GM12801 (cell line): ENCODE data around the gene SLC66A2.

Source experiments
- TF ChIP-seq, protein P1 (sequence below): IDR thresholded peaks from one replicate; pipeline ENCODE4 v1.5.1; 2011; ENCODE audit warnings: control low read depth; ENCODE audit not compliant: insufficient read length; ENCODE audit errors: extremely low read depth

Gene SLC66A2

GRCh38 chr18:79899609-79900445 is 51.6 kb downstream of the SLC66A2 start:
- TF ChIP-seq, protein P1, sequence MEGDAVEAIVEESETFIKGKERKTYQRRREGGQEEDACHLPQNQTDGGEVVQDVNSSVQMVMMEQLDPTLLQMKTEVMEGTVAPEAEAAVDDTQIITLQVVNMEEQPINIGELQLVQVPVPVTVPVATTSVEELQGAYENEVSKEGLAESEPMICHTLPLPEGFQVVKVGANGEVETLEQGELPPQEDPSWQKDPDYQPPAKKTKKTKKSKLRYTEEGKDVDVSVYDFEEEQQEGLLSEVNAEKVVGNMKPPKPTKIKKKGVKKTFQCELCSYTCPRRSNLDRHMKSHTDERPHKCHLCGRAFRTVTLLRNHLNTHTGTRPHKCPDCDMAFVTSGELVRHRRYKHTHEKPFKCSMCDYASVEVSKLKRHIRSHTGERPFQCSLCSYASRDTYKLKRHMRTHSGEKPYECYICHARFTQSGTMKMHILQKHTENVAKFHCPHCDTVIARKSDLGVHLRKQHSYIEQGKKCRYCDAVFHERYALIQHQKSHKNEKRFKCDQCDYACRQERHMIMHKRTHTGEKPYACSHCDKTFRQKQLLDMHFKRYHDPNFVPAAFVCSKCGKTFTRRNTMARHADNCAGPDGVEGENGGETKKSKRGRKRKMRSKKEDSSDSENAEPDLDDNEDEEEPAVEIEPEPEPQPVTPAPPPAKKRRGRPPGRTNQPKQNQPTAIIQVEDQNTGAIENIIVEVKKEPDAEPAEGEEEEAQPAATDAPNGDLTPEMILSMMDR = no peak

DNA sequence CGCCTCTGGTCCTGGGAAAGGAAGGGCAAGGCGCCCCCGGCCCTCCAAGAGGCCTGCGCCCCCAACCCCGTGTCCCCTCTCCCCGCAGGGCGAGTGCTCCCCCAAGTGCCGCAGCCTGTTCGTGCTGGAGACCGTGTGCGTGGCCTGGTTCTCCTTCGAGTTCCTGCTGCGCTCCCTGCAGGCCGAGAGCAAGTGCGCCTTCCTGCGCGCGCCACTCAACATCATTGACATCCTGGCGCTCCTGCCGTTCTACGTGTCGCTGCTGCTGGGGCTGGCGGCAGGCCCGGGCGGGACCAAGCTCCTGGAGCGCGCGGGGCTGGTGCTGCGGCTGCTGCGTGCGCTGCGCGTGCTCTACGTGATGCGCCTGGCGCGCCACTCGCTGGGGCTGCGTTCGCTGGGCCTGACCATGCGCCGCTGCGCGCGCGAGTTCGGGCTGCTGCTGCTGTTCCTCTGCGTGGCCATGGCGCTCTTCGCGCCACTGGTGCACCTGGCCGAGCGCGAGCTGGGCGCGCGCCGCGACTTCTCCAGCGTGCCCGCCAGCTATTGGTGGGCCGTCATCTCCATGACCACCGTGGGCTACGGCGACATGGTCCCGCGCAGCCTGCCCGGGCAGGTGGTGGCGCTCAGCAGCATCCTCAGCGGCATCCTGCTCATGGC is 52.4 kb downstream of the SLC66A2 start:
- TF ChIP-seq, protein P1 = no peak

GRCh38 chr18:79897940-79898625 is 53.4 kb downstream of the SLC66A2 start:
- TF ChIP-seq, protein P1 = no peak

DNA sequence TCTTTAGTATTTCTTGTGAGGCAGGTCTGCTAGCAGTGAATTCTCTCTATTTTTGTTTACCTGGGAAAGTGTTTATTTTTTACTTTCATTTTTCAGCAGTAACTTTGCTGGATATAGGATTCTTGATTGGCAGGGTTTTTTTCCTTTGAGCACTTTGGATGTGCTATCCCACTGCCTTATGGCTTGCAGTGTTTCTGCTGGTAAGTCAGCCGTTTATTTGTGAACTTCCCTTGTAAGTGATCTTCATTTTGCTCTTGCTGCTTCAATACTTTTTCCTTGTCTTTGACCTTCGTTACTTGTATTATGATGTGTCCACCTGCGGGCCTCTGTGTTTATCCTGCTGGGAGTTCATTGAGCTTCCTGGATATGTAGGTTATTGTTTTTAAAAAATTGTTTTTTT is 54.7 kb downstream of the SLC66A2 start:
- TF ChIP-seq, protein P1 = no peak

GRCh38 chr18:79890674-79891073 is 60.8 kb downstream of the SLC66A2 start:
- TF ChIP-seq, protein P1 = no peak

DNA sequence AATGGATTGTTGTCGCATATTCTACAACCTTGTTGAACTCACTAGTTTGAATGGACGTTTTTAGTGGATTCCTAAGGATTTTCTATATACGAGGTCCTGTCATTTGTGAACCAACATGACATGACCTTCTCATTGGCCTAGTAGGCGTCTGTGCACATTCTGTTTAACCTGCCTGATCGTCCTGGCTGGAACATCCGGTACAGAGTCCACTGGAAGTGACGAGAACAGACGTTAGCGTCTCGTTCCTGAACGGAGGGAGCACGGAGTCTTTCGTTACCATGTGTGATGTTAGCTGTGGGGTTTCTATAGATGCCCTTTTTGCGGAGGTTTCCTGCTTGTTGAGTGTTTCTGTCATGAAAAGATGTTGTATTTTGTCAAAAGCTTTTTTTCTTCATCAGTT is 61.9 kb downstream of the SLC66A2 start:
- TF ChIP-seq, protein P1 = no peak

- TF ChIP-seq, protein P1 = no peak
Observed at GRCh38 chr18:79888016-79888415, 63.4 kb downstream of the SLC66A2 start.
